Activated gamma-delta T cell treated with Interleukin-2 at 50 U/mL for 16 hours (primary cell): ENCODE results near the gene CNTNAP2.
"Not testable (repeated sequence)": the region's sequence is repeated elsewhere in the genome, so short reads cannot be mapped to it uniquely, and the experiment has no call there.

ENCODE experiments used
- DNase-seq: peaks from one replicate; pipeline ENCODE4 v3.0.0-alpha.2; 2020

CNTNAP2 gene

GRCh38 chr7:148437043-148437442, 2320.4 kb downstream of the CNTNAP2 start:
- DNase-seq = no peak

- no peak for DNase-seq
These were observed 2325.6 kb downstream of the CNTNAP2 start for GRCh38 chr7:148442141-148442655.

- no peak for DNase-seq
These were observed 2326.3 kb downstream of the CNTNAP2 start for GRCh38 chr7:148442933-148443332.

DNA sequence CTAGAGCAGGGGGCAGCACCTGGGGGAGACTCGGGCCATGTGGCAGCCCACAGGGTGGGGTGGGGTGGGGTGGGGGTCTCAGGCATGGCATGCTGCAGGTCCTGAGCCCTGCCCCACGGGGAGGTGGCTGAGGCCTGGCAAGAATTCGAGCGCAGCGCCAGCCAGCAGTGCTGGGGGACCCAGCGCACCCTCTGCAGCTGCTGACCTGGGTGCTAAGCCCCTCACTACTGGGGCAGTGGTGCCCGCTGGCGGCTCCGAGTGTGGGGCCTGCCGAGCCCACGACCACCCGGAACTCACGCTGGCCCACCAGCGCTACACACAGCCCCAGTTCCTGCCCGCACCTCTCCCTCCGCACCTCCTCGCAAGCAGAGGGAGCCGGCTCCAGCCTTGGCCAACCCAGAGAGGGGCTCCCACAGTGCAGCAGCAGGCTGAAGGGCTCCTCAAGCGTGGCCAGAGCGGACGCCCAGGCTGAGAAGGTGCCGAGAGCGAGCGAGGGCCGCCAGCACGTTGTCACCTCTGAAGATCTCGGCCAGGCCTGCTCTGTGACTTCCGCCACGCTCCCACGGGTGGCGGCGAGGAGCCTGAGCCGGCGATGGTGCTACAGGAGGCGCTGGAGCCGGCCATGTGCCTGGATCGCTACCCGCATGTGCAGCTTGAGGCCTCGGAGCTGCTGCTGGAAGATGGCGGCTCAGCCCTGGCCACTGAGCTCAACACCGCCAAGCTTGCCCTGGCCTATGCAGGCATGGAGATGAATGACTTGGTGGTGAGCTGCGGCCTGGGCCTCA, 2328.9 kb downstream of the CNTNAP2 start:
- no peak for DNase-seq

DNA sequence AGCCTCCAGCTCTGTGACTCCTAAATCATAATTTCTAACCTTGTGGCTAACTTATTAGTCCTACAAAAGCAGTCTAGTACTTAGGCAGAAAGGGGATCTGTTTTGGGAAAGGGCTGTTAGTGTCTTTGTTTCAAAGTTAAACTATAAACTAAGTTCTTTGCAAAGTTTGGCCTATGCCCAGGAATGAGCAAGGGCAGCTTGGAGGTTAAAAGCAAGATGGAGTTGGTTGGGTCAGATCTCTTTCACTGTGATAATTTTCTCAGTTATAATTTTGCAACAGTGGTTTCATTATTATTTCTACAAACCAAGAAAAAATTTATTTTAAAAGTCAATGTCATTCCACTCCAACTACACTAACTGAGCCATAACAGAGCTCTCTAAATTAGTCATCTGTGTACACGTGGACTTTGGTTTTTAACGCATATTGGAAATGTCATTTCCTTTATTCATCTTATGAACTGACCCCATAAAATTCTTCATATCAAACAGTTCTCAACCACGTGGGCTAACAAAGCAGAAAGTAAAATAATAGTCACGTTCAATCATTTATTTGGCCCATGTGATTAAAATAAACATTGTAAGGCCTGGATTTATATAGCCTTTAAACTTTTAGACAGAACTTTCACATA, 2330.7 kb downstream of the CNTNAP2 start:
- DNase-seq = no peak

DNA sequence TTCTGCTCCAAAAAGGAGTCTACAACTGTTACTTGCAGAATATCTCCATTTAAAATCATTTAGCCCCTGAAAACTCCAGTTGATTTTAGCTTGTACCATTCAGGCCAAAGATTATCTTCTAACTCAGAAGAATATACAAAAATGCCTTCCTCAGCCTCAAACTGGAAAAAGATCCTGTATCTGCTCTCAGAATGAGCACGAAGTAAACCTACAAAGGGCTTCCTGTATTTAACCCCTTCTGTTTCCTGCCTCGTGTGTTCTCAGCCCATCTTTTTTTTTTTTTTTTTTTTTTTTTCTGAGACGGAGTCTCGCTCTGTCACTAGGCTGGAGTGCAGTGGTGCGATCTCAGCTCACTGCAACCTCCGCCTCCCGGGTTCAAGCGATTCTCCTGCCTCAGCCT, 2334.9 kb downstream of the CNTNAP2 start:
- DNase-seq = not testable (repeated sequence)

- DNase-seq = no peak
These were observed 2339.8 kb downstream of the CNTNAP2 start for GRCh38 chr7:148456351-148456750.

- DNase-seq = no peak
These were observed 2340.8 kb downstream of the CNTNAP2 start for GRCh38 chr7:148457310-148457921.

DNA sequence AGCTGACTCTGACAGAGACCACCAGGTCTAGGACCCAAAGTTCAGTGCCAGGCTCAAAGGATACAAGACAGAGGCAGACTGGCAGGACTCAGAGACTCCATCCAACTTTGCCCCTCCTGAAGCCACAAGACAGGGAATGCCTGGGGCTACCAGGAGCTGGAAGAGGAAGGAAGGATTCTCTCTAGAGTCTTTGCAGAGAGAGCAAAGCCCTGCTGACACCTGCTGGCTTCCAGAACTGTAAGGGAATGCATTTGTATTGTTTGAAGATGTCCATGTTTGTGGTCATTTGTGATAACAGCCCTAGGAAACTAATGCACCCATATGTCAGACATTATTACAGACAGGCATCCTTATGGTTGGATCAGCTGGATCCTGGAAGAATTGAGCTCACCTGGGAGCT, 2341.7 kb downstream of the CNTNAP2 start:
- DNase-seq = no peak

GRCh38 chr7:148461392-148462179, 2345.0 kb downstream of the CNTNAP2 start:
- DNase-seq = no peak

DNA sequence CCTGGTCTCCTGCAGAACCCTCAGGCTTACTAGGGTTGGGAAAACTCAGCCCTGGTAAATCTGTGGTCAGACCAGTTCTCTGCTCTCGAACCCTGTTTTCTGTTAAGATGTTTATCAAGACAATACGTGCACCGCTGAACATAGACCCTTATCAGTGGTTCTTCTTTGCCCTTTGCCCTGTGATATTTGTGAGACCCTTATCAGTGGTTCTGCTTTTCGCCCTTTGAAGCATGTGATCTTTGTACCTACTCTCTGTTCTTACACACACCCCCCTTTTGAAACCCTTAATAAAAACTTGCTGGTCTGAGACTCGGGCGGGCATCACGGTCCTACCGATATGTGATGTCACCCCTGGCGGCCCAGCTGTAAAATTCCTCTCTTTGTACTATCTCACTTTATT, 2346.2 kb downstream of the CNTNAP2 start:
- not testable (repeated sequence) for DNase-seq

DNA sequence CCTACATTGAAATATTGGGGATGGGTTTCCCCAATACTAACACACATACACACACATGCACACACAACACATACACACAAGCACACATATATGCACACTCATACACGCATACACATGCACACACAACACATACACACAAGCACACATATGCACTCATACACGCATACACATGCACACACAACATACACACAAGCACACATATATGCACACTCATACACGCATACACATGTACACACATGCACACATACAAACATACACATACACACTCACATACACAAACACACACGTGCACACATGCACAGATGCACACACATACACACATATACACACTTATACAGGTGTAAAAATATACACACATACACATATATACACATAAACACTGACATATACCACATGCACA, 2346.6 kb downstream of the CNTNAP2 start:
- no peak for DNase-seq

GRCh38 chr7:148464947-148465346, 2348.3 kb downstream of the CNTNAP2 start:
- no peak for DNase-seq

DNA sequence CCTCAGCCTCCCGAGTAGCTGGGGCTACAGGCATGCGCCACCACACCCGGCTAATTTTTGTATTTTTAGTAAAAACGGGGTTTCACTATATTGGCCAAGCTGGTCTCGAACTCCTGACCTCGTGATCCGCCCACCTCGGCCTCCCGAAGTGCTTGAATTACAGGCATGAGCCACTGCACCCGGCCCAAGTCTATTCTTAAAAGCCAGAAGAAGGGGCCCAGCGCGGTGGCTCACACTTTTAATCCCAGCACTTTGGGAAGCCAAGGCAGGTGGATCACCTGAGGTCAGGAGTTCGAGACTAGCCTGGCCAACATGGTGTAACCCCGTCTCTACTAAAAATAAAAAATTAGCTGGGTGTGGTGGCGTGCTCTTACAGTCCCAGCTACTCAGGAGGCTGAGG, 2348.8 kb downstream of the CNTNAP2 start:
- DNase-seq = not testable (repeated sequence)

DNA sequence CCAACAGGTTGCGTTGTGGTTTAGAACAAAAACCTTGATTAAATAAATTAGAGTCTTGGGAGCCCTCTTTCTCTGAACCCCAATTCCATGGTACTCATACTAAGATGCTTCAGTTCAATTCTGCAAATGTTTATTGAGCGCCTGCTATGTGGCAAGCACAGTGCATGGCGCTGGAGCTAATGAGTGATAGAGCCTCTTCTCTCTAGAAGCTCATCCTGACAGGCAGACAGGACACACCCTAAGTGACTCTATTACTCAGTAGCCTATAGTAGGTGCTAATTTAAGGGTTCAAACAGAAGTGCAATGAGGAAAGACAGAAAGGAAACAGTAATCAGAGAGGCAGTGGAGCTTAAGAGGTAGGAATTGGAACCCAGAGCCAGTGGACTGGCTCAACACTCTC, 2349.5 kb downstream of the CNTNAP2 start:
- DNase-seq = no peak

DNA sequence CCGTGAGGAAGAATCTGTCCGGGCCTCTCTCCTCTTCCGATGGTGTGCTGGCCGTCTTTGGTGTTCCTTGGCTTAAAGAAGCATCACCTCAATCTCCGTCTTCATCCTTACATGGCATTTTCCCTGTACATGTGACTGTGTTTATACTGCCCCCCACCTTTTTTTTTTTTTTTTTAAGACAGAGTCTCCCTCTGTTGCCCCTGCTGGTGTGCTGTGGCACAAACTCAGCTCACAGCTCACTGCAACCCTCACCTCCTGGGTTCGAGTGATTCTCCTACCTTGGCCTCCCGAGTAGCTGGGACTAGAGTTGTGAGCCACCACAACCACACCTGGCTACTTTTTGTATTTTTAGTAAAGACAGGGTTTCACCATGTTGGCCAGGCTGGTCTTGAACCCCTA, 2352.1 kb downstream of the CNTNAP2 start:
- DNase-seq = no peak
